Endometrium (tissue), 2 donors: Measurements from ENCODE around the gene COLEC11.
"Not testable (repeated sequence)": the region's sequence is repeated elsewhere in the genome, so short reads cannot be mapped to it uniquely, and the experiment has no call there.

ENCODE experiments used
- FAIRE-seq: peaks from 2 replicates; lab custom pipeline; 2012; peaks lifted over from hg19 to GRCh38; lab: Jason Lieb, UNC
- donor health status: control.
- donor health status: control.

COLEC11 gene

GRCh38 chr2:3594493-3595281 is at the start of gene COLEC11:
Gene COLEC11, plus strand, starts transcription at chr2:3595112. Its CDS starts 9,229 bp downstream, at chr2:3604341.
- FAIRE-seq: no peak

- FAIRE-seq: no peak
These were observed 49.0 kb upstream of the COLEC11 start for GRCh38 chr2:3545788-3546478.

DNA sequence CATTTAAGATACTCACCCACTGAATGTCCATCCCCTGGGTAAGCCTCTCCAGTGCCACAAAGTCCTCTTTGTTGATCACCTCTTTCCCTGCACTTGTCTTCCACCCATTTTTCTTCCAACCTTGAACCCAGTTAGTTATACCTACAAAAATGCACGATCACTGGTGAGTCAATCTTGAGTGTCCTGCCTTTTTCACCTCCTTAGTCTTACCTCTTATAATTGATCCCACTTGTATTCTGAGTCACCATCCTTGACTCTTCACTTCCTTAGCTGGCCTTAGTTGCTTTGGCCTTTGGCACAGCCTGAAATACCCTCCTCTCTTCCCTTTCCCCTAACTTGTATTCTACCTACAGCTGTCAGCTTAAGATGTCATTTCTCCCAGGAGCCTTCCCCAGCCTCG is 47.0 kb upstream of the COLEC11 start:
- FAIRE-seq: no peak

DNA sequence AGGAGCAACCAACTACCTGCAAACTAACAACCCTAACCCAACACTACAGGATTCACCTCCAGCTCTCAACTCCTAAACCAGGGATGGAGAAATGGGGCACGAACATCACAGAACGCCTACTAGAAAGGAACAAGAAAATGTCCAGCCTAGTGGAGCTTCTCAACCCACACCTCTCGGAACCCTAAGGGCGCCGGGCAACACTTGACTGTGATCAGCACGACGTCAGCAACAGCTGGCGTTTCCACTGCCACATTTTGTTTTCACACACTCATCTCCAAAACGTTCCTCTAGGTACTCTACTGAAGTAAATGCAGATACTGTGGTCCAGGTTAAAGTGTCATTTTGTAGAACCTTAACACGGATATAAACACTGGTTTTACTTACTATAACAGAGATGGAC is 41.0 kb upstream of the COLEC11 start:
- FAIRE-seq: no peak

DNA sequence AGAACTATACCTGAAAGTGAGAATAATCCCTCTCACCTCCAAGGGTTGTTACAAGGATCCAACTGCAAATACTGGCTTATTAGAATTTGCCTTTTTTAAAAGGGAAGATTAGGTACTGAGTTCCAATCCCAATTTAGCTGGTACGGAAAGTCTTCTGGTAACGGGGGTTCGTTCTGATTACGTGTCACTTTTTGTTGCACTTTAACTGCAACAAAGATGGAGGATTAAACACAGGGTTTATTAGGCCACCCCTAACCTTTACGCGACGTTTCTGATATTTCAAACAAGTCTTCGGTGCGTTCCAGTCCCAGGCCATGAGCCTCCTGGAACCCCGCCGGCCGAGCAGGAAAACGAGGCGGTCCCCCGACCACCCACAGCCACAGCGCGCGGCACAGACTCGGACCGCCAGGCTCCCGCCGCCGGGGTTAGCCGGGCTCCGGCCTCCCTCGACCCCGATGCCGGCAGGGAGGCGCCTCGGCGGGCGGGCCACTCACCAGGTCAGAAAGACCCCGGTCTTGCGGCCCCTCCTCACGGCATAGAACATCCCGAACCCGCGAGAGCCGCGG is 37.2 kb upstream of the COLEC11 start:
- no peak for FAIRE-seq

GRCh38 chr2:3558205-3559014 is 36.5 kb upstream of the COLEC11 start, which contains the start of gene RNASEH1:
Gene RNASEH1, minus strand, starts transcription at chr2:3558333. Its CDS starts 73 bp downstream, at chr2:3558260.
- FAIRE-seq: peak; percentile 95

DNA sequence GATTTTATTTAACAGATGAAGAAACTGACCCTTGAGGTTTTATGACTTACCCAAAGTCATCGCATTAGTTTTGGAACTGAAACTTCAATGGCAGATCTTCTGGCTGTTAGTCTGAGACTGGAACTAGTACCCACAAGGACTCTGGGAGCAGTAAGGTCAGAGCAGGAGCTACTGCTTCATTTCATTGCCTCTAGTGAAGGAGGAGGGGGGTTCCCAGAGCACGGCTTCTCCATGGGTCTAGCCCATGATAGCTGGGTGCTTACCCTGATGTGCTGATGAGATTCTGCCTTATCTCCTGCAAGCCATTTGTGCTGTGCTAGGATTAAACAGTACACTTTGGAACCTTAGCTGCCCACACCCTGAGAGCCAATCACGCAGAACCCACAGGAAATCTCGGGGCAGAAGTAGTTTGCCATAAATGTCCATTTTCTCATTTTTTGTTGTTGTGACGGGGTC is 31.4 kb upstream of the COLEC11 start:
- no peak for FAIRE-seq

GRCh38 chr2:3565117-3565516 is 29.8 kb upstream of the COLEC11 start:
- no peak for FAIRE-seq

DNA sequence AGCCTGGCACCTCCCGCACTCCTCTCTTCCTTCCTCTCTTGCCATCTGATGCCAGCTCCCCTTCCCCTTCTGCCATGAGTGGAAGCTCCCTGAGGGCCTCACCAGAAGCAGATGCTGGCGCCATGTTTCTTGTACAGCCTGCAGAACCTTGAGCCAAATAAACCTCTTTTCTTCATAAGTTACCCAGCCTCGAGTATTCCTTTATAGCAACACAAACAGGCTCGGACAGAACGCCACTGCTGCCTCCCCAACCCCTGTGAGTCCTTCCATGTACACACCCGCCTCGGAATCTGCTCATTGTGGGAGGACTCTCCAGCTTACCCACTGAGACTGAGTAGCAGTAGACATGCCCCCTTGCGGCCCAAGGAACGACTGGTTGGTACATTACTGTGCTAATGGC is 28.1 kb upstream of the COLEC11 start:
- no peak for FAIRE-seq

DNA sequence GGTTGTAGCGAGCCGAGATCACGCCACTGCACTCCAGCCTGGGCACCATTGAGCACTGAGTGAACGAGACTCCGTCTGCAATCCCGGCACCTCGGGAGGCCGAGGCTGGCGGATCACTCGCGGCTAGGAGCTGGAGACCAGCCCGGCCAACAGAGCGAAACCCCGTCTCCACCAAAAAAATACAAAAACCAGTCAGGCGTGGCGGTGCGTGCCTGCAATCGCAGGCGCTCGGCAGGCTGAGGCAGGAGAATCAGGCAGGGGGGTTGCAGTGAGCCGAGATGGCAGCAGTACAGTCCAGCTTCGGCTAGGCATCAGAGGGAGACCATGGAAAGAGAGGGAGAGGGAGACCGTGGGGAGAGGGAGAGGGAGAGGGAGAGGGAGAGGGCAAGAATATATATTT is 25.3 kb upstream of the COLEC11 start:
- FAIRE-seq: not testable (repeated sequence)

DNA sequence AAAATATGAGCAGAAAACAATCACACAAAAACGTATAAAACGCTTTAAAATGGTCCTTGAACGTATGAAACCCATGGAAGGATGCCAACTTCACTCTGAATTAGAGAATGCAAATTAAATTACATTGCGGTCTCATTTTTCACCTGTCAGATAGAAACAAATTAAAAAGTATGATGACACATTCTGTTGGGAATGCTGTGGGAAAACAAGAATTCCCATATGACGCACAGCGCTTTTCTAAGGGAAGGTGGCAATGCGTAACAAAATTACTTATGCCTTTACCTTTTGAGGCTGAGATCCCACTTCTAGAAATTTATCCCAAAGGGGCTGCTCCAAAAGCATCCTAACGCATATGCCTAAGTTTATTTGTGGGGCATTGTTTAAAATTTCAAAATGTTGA is 23.6 kb upstream of the COLEC11 start:
- FAIRE-seq: no peak

DNA sequence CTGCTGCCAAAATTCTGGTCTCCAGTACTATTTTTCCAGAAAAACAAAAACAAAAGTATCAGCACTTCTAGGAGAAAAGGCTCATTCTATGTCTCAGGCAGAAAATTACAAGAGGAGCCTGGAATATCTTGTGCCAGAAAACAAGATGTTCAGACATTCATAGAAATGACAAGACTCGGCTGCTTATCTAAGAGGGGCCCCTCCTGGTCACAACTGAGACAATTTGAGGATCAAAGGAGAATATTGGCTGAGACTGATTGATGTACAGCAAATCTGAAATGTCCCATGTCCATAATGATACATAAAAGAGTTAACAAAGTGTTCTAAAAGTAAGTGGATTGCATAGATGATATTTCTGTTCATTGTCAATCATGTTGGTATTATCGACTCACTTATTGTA is 22.3 kb upstream of the COLEC11 start:
- FAIRE-seq: no peak

GRCh38 chr2:3574155-3574554 is 20.8 kb upstream of the COLEC11 start:
- no peak for FAIRE-seq

DNA sequence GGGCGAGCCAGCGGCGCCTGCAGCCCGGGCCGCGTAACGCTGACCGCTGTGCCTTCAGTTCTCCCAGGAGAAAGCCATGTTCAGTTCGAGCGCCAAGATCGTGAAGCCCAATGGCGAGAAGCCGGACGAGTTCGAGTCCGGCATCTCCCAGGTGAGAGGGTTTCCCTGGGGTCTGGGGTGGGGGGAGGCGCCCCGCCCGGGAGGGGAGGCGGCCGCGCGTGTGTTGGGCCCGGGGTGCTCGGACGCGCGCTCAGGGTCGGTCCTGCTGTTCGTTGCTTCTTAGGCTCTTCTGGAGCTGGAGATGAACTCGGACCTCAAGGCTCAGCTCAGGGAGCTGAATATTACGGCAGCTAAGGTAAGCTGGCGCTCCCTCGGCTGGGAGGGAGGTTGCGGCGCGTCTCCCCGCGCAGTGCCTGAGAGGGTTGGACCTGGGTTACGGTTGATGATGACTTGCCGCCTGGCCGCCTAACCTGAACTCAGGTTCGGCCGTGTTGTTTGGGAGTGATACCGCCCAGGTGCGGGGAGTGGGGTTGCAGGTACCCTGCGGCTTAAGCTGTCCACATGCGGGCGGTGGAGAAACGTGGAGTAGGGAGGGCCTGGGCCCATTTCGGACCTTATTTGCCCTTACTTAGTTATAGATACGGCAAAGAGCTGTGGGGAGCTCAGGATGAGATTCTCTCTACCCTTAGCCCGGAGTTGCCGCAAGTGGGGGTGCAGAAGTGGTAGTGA is 19.2 kb upstream of the COLEC11 start:
- no peak for FAIRE-seq

- FAIRE-seq: not testable (repeated sequence)
These were observed 18.7 kb upstream of the COLEC11 start for GRCh38 chr2:3576263-3576630.

DNA sequence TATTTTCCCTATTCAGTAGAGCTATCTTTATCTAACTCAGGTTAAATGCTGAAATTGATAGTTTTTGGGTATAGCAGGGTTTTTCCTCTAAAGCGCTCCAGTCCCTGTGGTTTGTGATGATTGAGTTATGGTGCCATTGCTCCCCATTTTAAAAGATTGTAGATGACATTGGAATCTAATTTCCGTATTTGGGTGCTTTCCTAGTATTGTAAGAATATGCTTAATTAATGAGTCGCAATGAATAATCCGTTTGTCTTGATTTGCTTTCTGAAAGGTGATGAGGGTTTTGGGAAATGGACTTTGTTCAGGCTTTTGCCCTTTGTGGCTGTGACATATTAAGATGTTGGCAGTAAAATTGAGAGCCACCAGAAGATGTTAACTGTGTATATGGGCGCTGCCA is 15.9 kb upstream of the COLEC11 start:
- no peak for FAIRE-seq

GRCh38 chr2:3580449-3580848 is 14.5 kb upstream of the COLEC11 start:
- no peak for FAIRE-seq

- no peak for FAIRE-seq
These were observed 13.3 kb upstream of the COLEC11 start for GRCh38 chr2:3581367-3582262.

- no peak for FAIRE-seq
These were observed 10.8 kb upstream of the COLEC11 start for GRCh38 chr2:3584076-3584475.

DNA sequence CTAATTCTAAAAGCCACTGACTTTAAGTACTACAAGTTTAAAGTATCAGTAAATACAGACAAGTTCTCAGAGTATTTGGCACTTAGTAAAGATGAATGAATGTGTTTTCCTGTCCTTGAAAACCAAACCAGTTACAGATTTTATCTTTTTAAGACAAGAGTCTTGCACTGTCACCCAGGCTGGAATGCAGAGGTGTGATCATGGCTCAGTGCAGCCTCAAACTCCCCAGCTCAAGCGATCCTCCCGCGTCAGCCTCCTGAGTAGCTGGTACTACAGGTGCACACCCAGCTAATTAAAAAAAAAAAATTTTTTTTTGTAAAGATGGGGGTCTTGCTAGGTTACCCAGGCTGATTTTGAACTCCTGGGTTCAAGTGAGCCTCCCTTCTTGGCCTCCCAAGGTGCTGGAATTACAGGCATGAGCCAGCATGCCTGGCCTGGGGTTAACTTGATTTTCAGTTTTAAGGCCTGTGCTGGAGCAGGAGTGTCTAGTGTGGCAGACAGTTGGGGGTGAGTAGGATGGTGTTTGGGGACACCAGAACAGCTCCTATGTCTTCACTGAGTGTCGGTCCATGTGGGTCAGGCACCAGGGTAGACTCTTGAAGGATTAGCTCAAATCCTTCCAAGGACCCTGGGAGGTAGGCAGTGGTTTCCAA is 10.2 kb upstream of the COLEC11 start:
- FAIRE-seq: no peak
